ENCODE measurements around the gene VSTM2A. TPM values are rescaled to one million over a fixed set of nuclear protein-coding genes. Genes with fewer than 3 reads are reported as not detected.

Gene VSTM2A
- total RNA-seq, 1 donor from 2014 or later: 0.20 TPM

GRCh38 chr7:54559401-54559800, 17.2 kb downstream of the VSTM2A start:
- no peak overlapping the region for H3K27ac ChIP-seq (ENCODE audit: low read depth, low read length)
- H3K27me3 Mint-ChIP-seq (ENCODE audit: low read depth, unreplicated experiment): peaks cover 2% of the 10 kb centered on the region
- no peaks in the 10 kb centered on the region for H3K27me3 ChIP-seq (ENCODE audit: insufficient read depth, low read length)
- H3K4me1 Mint-ChIP-seq (ENCODE audit: low read depth, unreplicated experiment): no peaks in the 10 kb centered on the region
- H3K4me3 Mint-ChIP-seq (ENCODE audit: unreplicated experiment): no peak overlapping the region
- FAIRE-seq: no peak
- no peak overlapping the region for H2AFZ ChIP-seq (ENCODE audit: low read depth, low read length)
- no peaks in the 10 kb centered on the region for H4K20me1 ChIP-seq (ENCODE audit: insufficient read depth, low read length)
- H3K9me3 Mint-ChIP-seq (ENCODE audit: unreplicated experiment): no peaks in the 10 kb centered on the region
- H3K27ac Mint-ChIP-seq (ENCODE audit: unreplicated experiment): no peak overlapping the region
- H3K9me3 ChIP-seq (ENCODE audit: insufficient read depth, low read depth, low read length): no peaks in the 10 kb centered on the region
- H3K9ac ChIP-seq (ENCODE audit: low read length): no peak overlapping the region
- no peak overlapping the region for H3K4me3 ChIP-seq (ENCODE audit: insufficient read depth, low read depth, low read length)
- no peak overlapping the region for H3K4me2 ChIP-seq (ENCODE audit: low read length)
- H3K36me3 ChIP-seq (ENCODE audit: insufficient read depth, low read length): no peaks in the 10 kb centered on the region
- no peaks in the 10 kb centered on the region for H3K4me1 ChIP-seq (ENCODE audit: insufficient read depth, low read length)
- H3K36me3 Mint-ChIP-seq (ENCODE audit: low read depth, unreplicated experiment): no peaks in the 10 kb centered on the region
- no peaks in the 10 kb centered on the region for H3K79me2 ChIP-seq (ENCODE audit: insufficient read depth, low read length)
- TF ChIP-seq CTCF (IDR thresholded peaks at IDR 0.05; ENCODE audit: insufficient read depth, low read depth, low read length): no peak
- no peak for DNase-seq (ENCODE audit: low read depth)

- H3K9ac ChIP-seq (ENCODE audit: low read length): no peak overlapping the region
- no peaks in the 10 kb centered on the region for H3K79me2 ChIP-seq (ENCODE audit: insufficient read depth, low read length)
- no peaks in the 10 kb centered on the region for H3K9me3 Mint-ChIP-seq (ENCODE audit: unreplicated experiment)
- no peak overlapping the region for H3K4me3 Mint-ChIP-seq (ENCODE audit: unreplicated experiment)
- H3K27me3 Mint-ChIP-seq (ENCODE audit: low read depth, unreplicated experiment): peaks cover 2% of the 10 kb centered on the region
- FAIRE-seq (no peak), DNase-seq (ENCODE audit: low read depth) (no peak)
- no peak overlapping the region for H2AFZ ChIP-seq (ENCODE audit: low read depth, low read length)
- no peak overlapping the region for H3K4me3 ChIP-seq (ENCODE audit: insufficient read depth, low read depth, low read length)
- no peaks in the 10 kb centered on the region for H3K36me3 Mint-ChIP-seq (ENCODE audit: low read depth, unreplicated experiment)
- no peaks in the 10 kb centered on the region for H3K9me3 ChIP-seq (ENCODE audit: insufficient read depth, low read depth, low read length)
- TF ChIP-seq EZH2 (IDR thresholded peaks at IDR 0.05; ENCODE audit: insufficient read depth, low read length) (no peak), CTCF (IDR thresholded peaks at IDR 0.05; ENCODE audit: insufficient read depth, low read depth, low read length) (no peak)
- no peak overlapping the region for H3K27ac ChIP-seq (ENCODE audit: low read depth, low read length)
- no peaks in the 10 kb centered on the region for H3K4me1 ChIP-seq (ENCODE audit: insufficient read depth, low read length)
- no peaks in the 10 kb centered on the region for H3K4me1 Mint-ChIP-seq (ENCODE audit: low read depth, unreplicated experiment)
- H3K27ac Mint-ChIP-seq (ENCODE audit: unreplicated experiment): no peak overlapping the region
- no peak overlapping the region for H3K4me2 ChIP-seq (ENCODE audit: low read length)
- no peaks in the 10 kb centered on the region for H4K20me1 ChIP-seq (ENCODE audit: insufficient read depth, low read length)
- H3K27me3 ChIP-seq (ENCODE audit: insufficient read depth, low read length): no peaks in the 10 kb centered on the region
- no peaks in the 10 kb centered on the region for H3K36me3 ChIP-seq (ENCODE audit: insufficient read depth, low read length)
These were observed 18.0 kb downstream of the VSTM2A start for GRCh38 chr7:54560198-54560597.

- H4K20me1 ChIP-seq (ENCODE audit: insufficient read depth, low read length): no peaks in the 10 kb centered on the region
- H3K36me3 Mint-ChIP-seq (ENCODE audit: low read depth, unreplicated experiment): no peaks in the 10 kb centered on the region
- no peak for FAIRE-seq
- no peaks in the 10 kb centered on the region for H3K4me1 ChIP-seq (ENCODE audit: insufficient read depth, low read length)
- peaks cover 2% of the 10 kb centered on the region for H3K27me3 Mint-ChIP-seq (ENCODE audit: low read depth, unreplicated experiment)
- H3K4me3 ChIP-seq (ENCODE audit: insufficient read depth, low read depth, low read length): no peak overlapping the region
- H3K9ac ChIP-seq (ENCODE audit: low read length): no peak overlapping the region
- no peaks in the 10 kb centered on the region for H3K9me3 Mint-ChIP-seq (ENCODE audit: unreplicated experiment)
- no peak overlapping the region for H3K27ac Mint-ChIP-seq (ENCODE audit: unreplicated experiment)
- TF ChIP-seq CTCF (IDR thresholded peaks at IDR 0.05; ENCODE audit: insufficient read depth, low read depth, low read length) (no peak), EZH2 (IDR thresholded peaks at IDR 0.05; ENCODE audit: insufficient read depth, low read length) (no peak)
- H3K4me3 Mint-ChIP-seq (ENCODE audit: unreplicated experiment): no peak overlapping the region
- no peaks in the 10 kb centered on the region for H3K36me3 ChIP-seq (ENCODE audit: insufficient read depth, low read length)
- H2AFZ ChIP-seq (ENCODE audit: low read depth, low read length): no peak overlapping the region
- H3K9me3 ChIP-seq (ENCODE audit: insufficient read depth, low read depth, low read length): no peaks in the 10 kb centered on the region
- DNase-seq (ENCODE audit: low read depth): no peak
- no peak overlapping the region for H3K27ac ChIP-seq (ENCODE audit: low read depth, low read length)
- H3K4me2 ChIP-seq (ENCODE audit: low read length): no peak overlapping the region
- H3K27me3 ChIP-seq (ENCODE audit: insufficient read depth, low read length): no peaks in the 10 kb centered on the region
- H3K79me2 ChIP-seq (ENCODE audit: insufficient read depth, low read length): no peaks in the 10 kb centered on the region
- H3K4me1 Mint-ChIP-seq (ENCODE audit: low read depth, unreplicated experiment): no peaks in the 10 kb centered on the region
These were observed 18.5 kb downstream of the VSTM2A start for GRCh38 chr7:54560723-54561122.

Measured in astrocyte (in vitro differentiated cells and primary cell).